ENCODE data around the gene HNMT.
"Not testable (repeated sequence)": the region's sequence is repeated elsewhere in the genome, so short reads cannot be mapped to it uniquely, and the experiment has no call there.

The HNMT gene

GRCh38 chr2:138034536-138034935, 70.3 kb downstream of the HNMT start:
- Histone ChIP-seq H3K4me1 (ENCODE audit: control insufficient read depth, insufficient read depth, low read length, poor library complexity, severe bottlenecking) (no peaks in the 10 kb centered on the region), H3K27me3 (replicated peaks; ENCODE audit: control insufficient read depth, insufficient read depth, low read length, poor library complexity, severe bottlenecking) (no peaks in the 10 kb centered on the region), H3K9me3 (ENCODE audit: control insufficient read depth, low read length) (no peaks in the 10 kb centered on the region), H3K4me3 (ENCODE audit: insufficient read depth, low read depth, low read length, poor library complexity, severe bottlenecking) (no peak overlapping the region), H3K36me3 (ENCODE audit: control insufficient read depth, insufficient read depth, low read length) (no peaks in the 10 kb centered on the region), H3K27ac (ENCODE audit: insufficient read depth, low read length, poor library complexity, severe bottlenecking) (no peak overlapping the region)
- DNase-seq: no peak

- Histone ChIP-seq H3K9me3 (ENCODE audit: control insufficient read depth, low read length) (no peaks in the 10 kb centered on the region), H3K27me3 (replicated peaks; ENCODE audit: control insufficient read depth, insufficient read depth, low read length, poor library complexity, severe bottlenecking) (no peaks in the 10 kb centered on the region), H3K27ac (ENCODE audit: insufficient read depth, low read length, poor library complexity, severe bottlenecking) (no peak overlapping the region), H3K4me3 (ENCODE audit: insufficient read depth, low read depth, low read length, poor library complexity, severe bottlenecking) (no peak overlapping the region), H3K4me1 (ENCODE audit: control insufficient read depth, insufficient read depth, low read length, poor library complexity, severe bottlenecking) (no peaks in the 10 kb centered on the region), H3K36me3 (ENCODE audit: control insufficient read depth, insufficient read depth, low read length) (no peaks in the 10 kb centered on the region)
- no peak for DNase-seq
These were observed 71.4 kb downstream of the HNMT start for GRCh38 chr2:138035608-138036217.

- H3K4me1 ChIP-seq (ENCODE audit: control insufficient read depth, insufficient read depth, low read length, poor library complexity, severe bottlenecking): no peaks in the 10 kb centered on the region
- H3K27me3 ChIP-seq (replicated peaks; ENCODE audit: control insufficient read depth, insufficient read depth, low read length, poor library complexity, severe bottlenecking): no peaks in the 10 kb centered on the region
- DNase-seq: no peak
- no peak overlapping the region for H3K4me3 ChIP-seq (ENCODE audit: insufficient read depth, low read depth, low read length, poor library complexity, severe bottlenecking)
- no peak overlapping the region for H3K27ac ChIP-seq (ENCODE audit: insufficient read depth, low read length, poor library complexity, severe bottlenecking)
- no peaks in the 10 kb centered on the region for H3K9me3 ChIP-seq (ENCODE audit: control insufficient read depth, low read length)
- H3K36me3 ChIP-seq (ENCODE audit: control insufficient read depth, insufficient read depth, low read length): no peaks in the 10 kb centered on the region
These were observed 72.2 kb downstream of the HNMT start for GRCh38 chr2:138036522-138036921.

GRCh38 chr2:138037090-138037489, 72.8 kb downstream of the HNMT start:
- Histone ChIP-seq H3K27me3 (replicated peaks; ENCODE audit: control insufficient read depth, insufficient read depth, low read length, poor library complexity, severe bottlenecking) (no peaks in the 10 kb centered on the region), H3K4me3 (ENCODE audit: insufficient read depth, low read depth, low read length, poor library complexity, severe bottlenecking) (no peak overlapping the region), H3K36me3 (ENCODE audit: control insufficient read depth, insufficient read depth, low read length) (no peaks in the 10 kb centered on the region), H3K27ac (ENCODE audit: insufficient read depth, low read length, poor library complexity, severe bottlenecking) (no peak overlapping the region), H3K4me1 (ENCODE audit: control insufficient read depth, insufficient read depth, low read length, poor library complexity, severe bottlenecking) (no peaks in the 10 kb centered on the region), H3K9me3 (ENCODE audit: control insufficient read depth, low read length) (no peaks in the 10 kb centered on the region)
- no peak for DNase-seq

- no peaks in the 10 kb centered on the region for H3K4me1 ChIP-seq (ENCODE audit: control insufficient read depth, insufficient read depth, low read length, poor library complexity, severe bottlenecking)
- H3K27ac ChIP-seq (ENCODE audit: insufficient read depth, low read length, poor library complexity, severe bottlenecking): no peak overlapping the region
These were observed 76.3 kb downstream of the HNMT start for GRCh38 chr2:138040616-138041015.

GRCh38 chr2:138042311-138042710, 78.0 kb downstream of the HNMT start:
- Histone ChIP-seq H3K27ac (ENCODE audit: insufficient read depth, low read length, poor library complexity, severe bottlenecking) (no peak overlapping the region), H3K4me1 (ENCODE audit: control insufficient read depth, insufficient read depth, low read length, poor library complexity, severe bottlenecking) (no peaks in the 10 kb centered on the region), H3K36me3 (ENCODE audit: control insufficient read depth, insufficient read depth, low read length) (no peaks in the 10 kb centered on the region), H3K4me3 (ENCODE audit: insufficient read depth, low read depth, low read length, poor library complexity, severe bottlenecking) (no peak overlapping the region), H3K9me3 (ENCODE audit: control insufficient read depth, low read length) (no peaks in the 10 kb centered on the region), H3K27me3 (replicated peaks; ENCODE audit: control insufficient read depth, insufficient read depth, low read length, poor library complexity, severe bottlenecking) (no peaks in the 10 kb centered on the region)
- DNase-seq: no peak

More at GRCh38 chr2:138040616-138041015, 76.3 kb downstream of the HNMT start:
- no peak for DNase-seq
- Histone ChIP-seq H3K36me3 (ENCODE audit: control insufficient read depth, insufficient read depth, low read length) (no peaks in the 10 kb centered on the region), H3K4me3 (ENCODE audit: insufficient read depth, low read depth, low read length, poor library complexity, severe bottlenecking) (no peak overlapping the region), H3K9me3 (ENCODE audit: control insufficient read depth, low read length) (no peaks in the 10 kb centered on the region), H3K27me3 (replicated peaks; ENCODE audit: control insufficient read depth, insufficient read depth, low read length, poor library complexity, severe bottlenecking) (no peaks in the 10 kb centered on the region)

- not testable (repeated sequence) for H3K4me1 ChIP-seq (ENCODE audit: control insufficient read depth, insufficient read depth, low read length, poor library complexity, severe bottlenecking); H3K4me3 ChIP-seq (ENCODE audit: insufficient read depth, low read depth, low read length, poor library complexity, severe bottlenecking); H3K36me3 ChIP-seq (ENCODE audit: control insufficient read depth, insufficient read depth, low read length); H3K27ac ChIP-seq (ENCODE audit: insufficient read depth, low read length, poor library complexity, severe bottlenecking); H3K27me3 ChIP-seq (replicated peaks; ENCODE audit: control insufficient read depth, insufficient read depth, low read length, poor library complexity, severe bottlenecking); DNase-seq; H3K9me3 ChIP-seq (ENCODE audit: control insufficient read depth, low read length)
These were observed 79.3 kb downstream of the HNMT start for GRCh38 chr2:138043588-138043987.

- DNase-seq: no peak
- Histone ChIP-seq H3K27me3 (replicated peaks; ENCODE audit: control insufficient read depth, insufficient read depth, low read length, poor library complexity, severe bottlenecking) (no peaks in the 10 kb centered on the region), H3K4me3 (ENCODE audit: insufficient read depth, low read depth, low read length, poor library complexity, severe bottlenecking) (no peak overlapping the region), H3K9me3 (ENCODE audit: control insufficient read depth, low read length) (no peaks in the 10 kb centered on the region), H3K4me1 (ENCODE audit: control insufficient read depth, insufficient read depth, low read length, poor library complexity, severe bottlenecking) (no peaks in the 10 kb centered on the region), H3K36me3 (ENCODE audit: control insufficient read depth, insufficient read depth, low read length) (no peaks in the 10 kb centered on the region), H3K27ac (ENCODE audit: insufficient read depth, low read length, poor library complexity, severe bottlenecking) (no peak overlapping the region)
These were observed 94.2 kb downstream of the HNMT start for GRCh38 chr2:138058427-138058826.

GRCh38 chr2:138059487-138060300, 95.4 kb downstream of the HNMT start:
- H3K4me1 ChIP-seq (ENCODE audit: control insufficient read depth, insufficient read depth, low read length, poor library complexity, severe bottlenecking): no peaks in the 10 kb centered on the region
- no peaks in the 10 kb centered on the region for H3K27me3 ChIP-seq (replicated peaks; ENCODE audit: control insufficient read depth, insufficient read depth, low read length, poor library complexity, severe bottlenecking)
- DNase-seq: no peak
- H3K4me3 ChIP-seq (ENCODE audit: insufficient read depth, low read depth, low read length, poor library complexity, severe bottlenecking): no peak overlapping the region
- no peak overlapping the region for H3K27ac ChIP-seq (ENCODE audit: insufficient read depth, low read length, poor library complexity, severe bottlenecking)
- H3K36me3 ChIP-seq (ENCODE audit: control insufficient read depth, insufficient read depth, low read length): no peaks in the 10 kb centered on the region
- H3K9me3 ChIP-seq (ENCODE audit: control insufficient read depth, low read length): no peaks in the 10 kb centered on the region

- Histone ChIP-seq H3K9me3 (ENCODE audit: control insufficient read depth, low read length) (no peaks in the 10 kb centered on the region), H3K27ac (ENCODE audit: insufficient read depth, low read length, poor library complexity, severe bottlenecking) (no peak overlapping the region), H3K4me1 (ENCODE audit: control insufficient read depth, insufficient read depth, low read length, poor library complexity, severe bottlenecking) (no peaks in the 10 kb centered on the region), H3K27me3 (replicated peaks; ENCODE audit: control insufficient read depth, insufficient read depth, low read length, poor library complexity, severe bottlenecking) (no peaks in the 10 kb centered on the region), H3K36me3 (ENCODE audit: control insufficient read depth, insufficient read depth, low read length) (no peaks in the 10 kb centered on the region), H3K4me3 (ENCODE audit: insufficient read depth, low read depth, low read length, poor library complexity, severe bottlenecking) (no peak overlapping the region)
- DNase-seq: no peak
These were observed 96.0 kb downstream of the HNMT start for GRCh38 chr2:138060301-138060635.
